HG02884 (cell line): ENCODE data around the gene PPP2R2B.

Source experiments
- ATAC-seq: cut with Tn5 transposase; IDR thresholded peaks from one replicate; pipeline ENCODE4 v1.9.1; 2021; ENCODE audit warnings: mild to moderate bottlenecking, moderate library complexity; ENCODE audit not compliant: unreplicated experiment

PPP2R2B gene

DNA sequence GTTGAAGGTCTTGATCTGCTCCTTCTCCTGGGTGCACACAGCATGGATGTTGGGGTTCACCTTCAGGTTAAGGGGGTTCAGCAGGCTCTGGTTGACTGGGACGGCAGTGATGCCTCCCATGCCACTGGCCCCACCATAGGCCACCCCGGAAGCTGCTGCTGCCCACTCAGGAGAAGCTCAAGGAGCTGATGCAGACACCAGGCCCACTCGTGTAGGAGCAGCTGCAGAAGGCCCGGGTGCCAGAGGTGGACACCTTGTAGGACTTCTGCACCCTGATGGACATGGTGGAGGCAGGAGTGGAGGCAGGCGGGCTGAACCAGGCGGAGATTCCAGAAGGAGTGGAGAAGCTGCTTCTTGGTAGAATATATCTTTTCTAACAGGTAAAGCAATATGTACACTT lies 171.2 kb downstream of the PPP2R2B start:
- ATAC-seq, result no peak

DNA sequence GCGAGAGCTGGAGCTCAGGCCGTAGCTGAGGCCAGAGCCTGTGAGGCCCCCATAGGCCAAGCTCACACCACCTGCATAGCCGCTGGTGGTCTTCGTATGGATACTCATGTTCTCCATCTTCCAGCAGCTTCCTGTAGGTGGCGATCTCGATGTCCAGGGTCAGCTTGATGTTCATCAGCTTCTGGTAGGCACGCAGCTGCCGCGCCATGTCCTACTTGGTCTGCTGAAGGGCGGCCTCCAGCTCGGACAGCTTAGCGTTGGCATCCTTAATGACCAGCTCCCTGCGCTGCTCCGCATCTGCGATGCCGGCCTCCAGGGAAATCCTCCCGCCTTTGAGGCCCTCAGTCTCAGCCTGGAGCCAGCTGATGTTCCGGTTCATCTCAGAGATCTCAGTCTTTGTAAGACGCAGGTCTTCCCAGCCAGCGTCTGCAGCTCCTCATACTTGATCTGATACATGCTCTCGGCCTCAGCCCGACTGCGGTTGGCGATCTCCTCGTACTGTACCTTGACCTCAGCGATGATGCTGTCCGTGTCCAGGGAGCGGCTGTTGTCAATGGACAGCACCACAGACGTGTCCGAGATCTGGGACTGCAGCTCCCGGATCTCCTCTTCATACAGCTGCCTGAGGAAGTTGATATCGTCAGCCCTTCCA lies 172.1 kb downstream of the PPP2R2B start:
- no peak for ATAC-seq

DNA sequence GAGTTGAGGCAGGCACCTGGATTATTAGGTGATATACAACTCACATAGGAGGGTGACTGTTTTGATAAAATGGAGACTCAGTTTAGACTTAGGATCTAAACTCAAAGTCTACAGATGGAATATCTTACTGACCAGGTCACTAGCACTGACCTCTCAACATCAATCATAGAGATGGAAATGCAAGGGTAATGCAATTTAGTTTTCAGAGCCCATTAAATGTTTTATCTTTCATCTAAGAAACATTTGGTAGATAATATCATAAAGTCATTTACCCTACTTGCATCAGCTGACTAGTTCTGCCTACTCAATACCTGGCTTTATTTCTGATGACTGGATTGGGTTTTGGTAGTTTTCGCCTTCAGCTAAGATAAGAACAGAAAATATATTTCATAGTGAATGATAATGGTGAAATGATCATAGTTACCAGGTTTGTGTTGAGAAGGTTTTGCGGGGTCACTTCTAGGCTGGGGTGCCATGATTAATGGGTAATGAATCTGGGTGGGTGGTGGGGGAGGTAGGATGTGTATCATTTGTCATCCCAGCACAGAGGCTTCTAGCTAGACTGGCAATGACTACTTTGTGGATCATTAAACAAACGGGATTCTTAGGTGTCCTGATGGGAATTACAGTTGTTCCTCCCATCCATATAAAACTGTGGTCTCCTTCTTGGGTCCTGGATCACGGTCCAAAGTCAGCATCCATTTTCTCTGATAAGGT lies 173.4 kb downstream of the PPP2R2B start:
- ATAC-seq, result no peak

DNA sequence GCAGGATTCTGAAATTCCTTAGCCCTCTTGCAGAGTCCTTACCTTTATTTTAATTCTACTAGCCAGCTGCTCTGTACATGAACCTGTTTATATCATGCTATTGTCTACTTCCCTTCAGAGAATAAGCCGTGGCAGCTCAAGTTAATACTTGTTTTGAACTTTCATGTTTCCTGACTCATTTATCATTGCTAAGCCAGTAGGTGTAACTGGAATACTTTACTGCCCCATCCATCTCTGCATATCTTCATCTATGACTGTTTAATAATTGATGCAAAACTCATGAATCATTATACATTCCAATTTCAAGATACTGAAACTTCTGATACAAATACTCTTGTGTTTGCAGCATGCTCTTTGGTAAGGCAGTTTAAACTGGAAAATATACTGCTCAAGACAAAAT lies 174.7 kb downstream of the PPP2R2B start:
- no peak for ATAC-seq

DNA sequence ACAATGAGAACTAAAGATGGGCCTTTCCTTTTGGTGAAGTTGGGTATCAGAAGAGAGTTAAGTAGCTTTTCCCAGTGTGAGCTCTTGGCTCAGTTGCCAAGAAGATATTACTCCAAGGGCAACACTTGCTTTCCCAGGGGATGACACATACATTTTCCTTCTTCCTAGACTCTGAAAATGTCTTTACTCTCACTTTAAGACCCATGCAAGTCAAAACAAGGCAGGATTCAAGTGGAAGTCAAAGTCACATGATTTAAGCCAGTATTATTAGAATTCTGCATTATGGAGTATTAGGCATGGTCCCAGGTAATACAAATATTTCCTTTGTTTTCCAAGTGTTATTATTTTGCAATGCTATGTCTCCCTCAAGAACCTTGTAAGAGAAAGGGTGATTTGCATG lies 175.1 kb downstream of the PPP2R2B start:
- ATAC-seq, result no peak

DNA sequence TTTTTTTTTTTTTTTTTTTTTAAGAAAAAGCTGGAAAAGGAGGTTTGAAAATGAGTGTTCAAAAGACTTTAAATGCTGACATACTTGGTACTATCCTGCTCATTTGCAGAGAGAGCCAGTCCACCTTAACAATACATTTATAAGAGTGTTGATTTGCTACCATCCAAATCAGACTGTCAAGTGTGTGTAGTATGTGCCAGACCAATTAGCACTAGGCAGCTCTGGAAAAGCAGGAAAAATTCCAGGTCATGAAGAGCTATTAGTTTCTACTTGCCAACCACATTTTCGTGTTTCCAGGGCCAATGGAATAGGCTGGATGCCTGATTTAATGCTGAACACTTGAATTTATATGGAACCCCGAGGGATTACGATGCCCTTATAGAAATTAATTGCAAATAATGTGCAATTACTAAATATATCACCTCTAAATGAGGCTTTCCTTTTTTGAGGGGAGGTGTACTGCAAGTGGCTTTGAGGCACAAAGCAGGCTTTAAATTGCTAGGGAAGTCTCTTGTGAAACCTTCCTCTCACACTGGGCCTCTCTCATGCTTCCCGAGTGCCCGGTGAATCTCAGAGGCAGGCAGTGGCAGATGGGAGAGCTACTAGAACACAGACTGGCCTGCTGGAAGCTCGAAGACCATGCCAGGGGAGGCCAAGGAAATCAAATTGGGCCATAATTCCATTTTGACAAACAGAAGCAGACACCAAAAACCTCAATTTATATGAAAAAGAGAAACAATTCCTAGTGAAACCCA lies 178.7 kb downstream of the PPP2R2B start:
- no peak for ATAC-seq

- no peak for ATAC-seq
These were observed 179.4 kb downstream of the PPP2R2B start for GRCh38 chr5:146699138-146699537.

- ATAC-seq, result no peak
These were observed 179.9 kb downstream of the PPP2R2B start for GRCh38 chr5:146698651-146699050.

GRCh38 chr5:146697211-146697610 lies 181.3 kb downstream of the PPP2R2B start:
- ATAC-seq, result no peak

DNA sequence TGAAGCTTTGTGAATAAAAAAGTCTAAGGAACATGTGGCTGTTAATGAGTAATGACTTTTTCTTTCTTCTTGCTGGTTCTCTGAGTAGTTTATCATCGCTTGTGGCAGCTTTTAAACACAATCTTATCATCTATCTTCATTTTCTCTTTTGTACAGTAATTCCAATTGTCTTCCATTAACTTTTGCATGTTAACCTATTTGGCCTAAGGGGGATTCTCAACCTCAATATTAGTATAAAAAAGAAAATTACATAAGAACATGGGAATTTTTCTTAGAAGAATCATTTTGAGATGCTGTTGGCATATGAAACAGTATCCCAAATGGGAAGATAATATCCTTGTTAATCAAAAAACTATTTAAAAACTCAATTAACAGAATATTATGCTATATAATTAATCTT lies 182.9 kb downstream of the PPP2R2B start:
- ATAC-seq, result no peak

GRCh38 chr5:146690880-146691355 lies 187.6 kb downstream of the PPP2R2B start:
- ATAC-seq, result no peak

GRCh38 chr5:146687630-146688029 lies 190.9 kb downstream of the PPP2R2B start:
- ATAC-seq, result no peak

DNA sequence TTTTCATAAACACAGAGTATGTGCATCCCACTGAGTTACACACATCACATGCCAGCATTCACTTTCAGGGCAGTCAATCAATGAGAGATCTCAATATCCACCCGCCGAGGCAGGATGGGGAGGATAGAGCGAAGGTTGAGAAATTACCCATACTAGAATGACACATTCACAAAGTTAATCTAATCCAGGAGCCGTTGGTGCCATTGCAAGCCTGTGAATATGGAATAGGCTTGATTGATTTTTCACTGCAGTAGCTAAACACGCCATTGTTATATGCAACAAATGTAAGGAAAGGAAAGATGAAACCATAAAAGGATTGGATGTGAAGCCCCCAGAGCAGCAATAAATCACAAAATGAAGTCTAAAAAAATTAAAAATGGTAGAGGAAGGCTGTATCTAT lies 194.7 kb downstream of the PPP2R2B start:
- no peak for ATAC-seq

DNA sequence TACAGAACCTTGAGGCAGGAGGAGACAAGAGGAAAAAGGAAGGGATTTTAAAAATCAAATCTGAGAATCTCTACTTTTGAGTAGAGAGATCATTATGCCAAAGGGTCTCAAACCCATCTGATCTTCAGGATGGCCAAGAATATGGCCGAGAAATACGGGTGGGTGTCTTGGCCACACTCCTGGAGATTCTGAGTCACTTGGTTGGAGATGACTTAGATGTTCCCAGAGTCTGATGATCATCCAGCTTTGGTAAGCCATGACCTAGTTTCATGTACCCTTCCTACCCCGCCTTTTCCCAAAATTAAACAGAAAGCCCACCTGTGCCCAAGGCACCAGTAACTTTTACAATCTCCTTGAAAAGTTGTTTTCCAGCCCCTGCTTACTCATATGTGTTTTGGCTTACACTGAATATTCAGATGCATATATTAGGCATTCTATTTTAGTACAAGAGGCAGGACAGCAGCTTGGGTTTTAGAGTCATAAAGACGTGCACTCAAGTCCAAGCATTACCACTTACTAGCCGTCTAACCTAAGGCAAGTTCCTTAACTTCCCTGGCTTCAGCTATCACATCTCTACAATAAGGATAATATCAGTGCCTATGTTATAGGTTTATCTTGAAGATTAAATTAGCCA lies 195.5 kb downstream of the PPP2R2B start:
- ATAC-seq, result no peak

DNA sequence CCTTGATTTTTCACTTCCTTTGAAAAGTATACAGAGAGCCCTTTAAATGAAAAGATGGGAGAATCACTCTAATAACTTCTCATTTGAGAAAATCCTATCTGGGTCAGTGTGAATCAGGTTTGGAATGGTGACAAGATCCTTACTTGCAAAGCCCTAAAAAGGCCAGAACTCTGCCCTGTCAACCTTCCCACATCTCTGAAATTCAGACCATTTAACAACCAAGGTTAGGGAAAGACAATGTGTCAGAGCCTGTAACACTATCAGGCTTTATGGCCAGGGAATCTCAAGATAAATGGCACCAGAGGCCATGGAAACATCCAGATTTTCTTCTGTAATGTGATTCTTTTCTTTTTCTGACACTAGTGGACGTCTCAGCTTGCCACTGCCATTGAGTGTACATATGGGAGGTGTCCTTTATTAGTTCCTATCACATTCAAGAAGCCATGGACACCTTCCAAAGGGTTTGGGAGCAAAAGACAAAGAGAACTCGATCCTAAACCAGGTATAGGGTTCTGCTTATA lies 196.9 kb downstream of the PPP2R2B start:
- ATAC-seq, result no peak

GRCh38 chr5:146680846-146681584 lies 197.5 kb downstream of the PPP2R2B start:
- no peak for ATAC-seq

GRCh38 chr5:146675636-146676035 lies 202.9 kb downstream of the PPP2R2B start:
- ATAC-seq, result no peak

DNA sequence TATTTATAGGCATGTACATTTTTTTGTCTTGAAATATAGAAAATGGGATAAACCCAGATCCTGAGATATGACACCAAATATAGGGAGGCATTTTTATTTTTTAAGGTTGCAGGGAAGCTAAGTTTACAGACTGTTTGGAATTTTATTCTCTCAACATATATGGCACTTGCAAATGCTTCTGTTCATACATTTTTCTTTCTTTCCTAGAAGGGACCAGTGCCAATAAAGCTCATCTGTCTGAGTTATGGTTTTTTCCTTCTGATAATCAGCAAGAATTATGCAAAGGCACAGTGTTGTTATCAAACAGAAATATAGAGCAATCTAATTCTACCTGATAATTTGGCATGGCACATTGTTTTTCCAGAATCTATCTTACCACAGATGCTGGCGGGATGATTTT lies 205.7 kb downstream of the PPP2R2B start:
- no peak for ATAC-seq

DNA sequence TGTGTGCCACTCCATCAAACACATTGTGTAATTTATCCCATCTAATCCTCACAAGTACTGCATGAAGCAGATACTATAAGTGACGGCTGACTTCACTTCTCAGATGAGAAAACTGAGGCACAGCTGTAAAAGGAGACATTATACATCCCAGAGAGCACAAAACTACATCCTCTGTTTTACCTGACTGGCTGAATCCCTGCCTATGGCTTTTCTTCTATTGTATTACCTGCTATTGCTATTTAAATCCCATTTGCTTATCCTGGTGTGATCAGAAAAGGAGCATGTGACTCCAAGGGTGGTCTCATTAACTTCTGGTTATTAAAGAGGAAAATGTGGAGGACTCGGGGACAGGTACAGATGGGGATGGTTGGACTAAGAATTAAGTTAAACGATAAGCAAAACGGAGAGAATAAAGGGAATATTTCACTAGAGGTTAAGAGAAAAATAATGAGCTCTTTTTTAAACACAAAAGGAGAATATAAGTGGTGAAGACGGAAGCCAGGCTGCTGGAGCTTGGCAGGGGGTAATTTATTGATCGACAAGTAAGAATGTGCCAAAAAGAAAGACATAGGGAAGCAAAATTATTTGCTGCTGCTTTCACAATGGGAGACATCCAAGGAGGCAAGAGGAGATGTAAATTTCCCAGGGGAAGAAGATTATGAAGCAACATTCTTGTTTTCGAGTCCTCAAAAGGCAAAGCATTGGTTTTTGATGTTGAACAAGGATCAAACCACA lies 206.8 kb downstream of the PPP2R2B start:
- no peak for ATAC-seq

- no peak for ATAC-seq
These were observed 208.9 kb downstream of the PPP2R2B start for GRCh38 chr5:146669656-146670055.
